ENCODE measurements around the gene ATP9A.

ATP9A gene

GRCh38 chr20:51680067-51680749, 88.0 kb downstream of the ATP9A start:
- Histone ChIP-seq H3K79me2 (no peaks in the 10 kb centered on the region), H3K4me1 (no peaks in the 10 kb centered on the region), H3K9me3 (ENCODE audit: control insufficient read depth, low read length) (no peaks in the 10 kb centered on the region), H3K4me3 (ENCODE audit: low read depth, low read length) (no peak overlapping the region), H3K36me3 (ENCODE audit: control insufficient read depth, insufficient read depth, low read length) (no peaks in the 10 kb centered on the region), H2AFZ (no peak overlapping the region), H3K27ac (no peak overlapping the region), H3K4me2 (ENCODE audit: low read length) (no peak overlapping the region), H3K9ac (no peak overlapping the region), H3K27me3 (ENCODE audit: control insufficient read depth, insufficient read depth, low read length) (no peaks in the 10 kb centered on the region)
- TF ChIP-seq CTCF (IDR thresholded peaks at IDR 0.05), result no peak

- H3K4me3 ChIP-seq (ENCODE audit: low read depth, low read length), result no peak overlapping the region
- no peak overlapping the region for H3K4me2 ChIP-seq (ENCODE audit: low read length)
- no peak overlapping the region for H2AFZ ChIP-seq
- no peak overlapping the region for H3K9ac ChIP-seq
- H3K9me3 ChIP-seq (ENCODE audit: control insufficient read depth, low read length), result no peaks in the 10 kb centered on the region
- no peak for TF ChIP-seq CTCF (IDR thresholded peaks at IDR 0.05)
- H3K4me1 ChIP-seq, result no peaks in the 10 kb centered on the region
- no peaks in the 10 kb centered on the region for H3K27me3 ChIP-seq (ENCODE audit: control insufficient read depth, insufficient read depth, low read length)
- no peaks in the 10 kb centered on the region for H3K79me2 ChIP-seq
- H3K36me3 ChIP-seq (ENCODE audit: control insufficient read depth, insufficient read depth, low read length), result no peaks in the 10 kb centered on the region
- no peak overlapping the region for H3K27ac ChIP-seq
These were observed 88.8 kb downstream of the ATP9A start for GRCh38 chr20:51679254-51679921.

GRCh38 chr20:51678026-51678697, 90.0 kb downstream of the ATP9A start:
- no peak overlapping the region for H3K27ac ChIP-seq
- no peak for TF ChIP-seq CTCF (IDR thresholded peaks at IDR 0.05)
- H3K9ac ChIP-seq, result no peak overlapping the region

GRCh38 chr20:51668947-51669346, 99.2 kb downstream of the ATP9A start:
- TF ChIP-seq CTCF (IDR thresholded peaks at IDR 0.05), result no peak
- Histone ChIP-seq H3K79me2 (peaks cover 2% of the 10 kb centered on the region), H3K4me1 (no peaks in the 10 kb centered on the region), H3K4me3 (ENCODE audit: low read depth, low read length) (no peak overlapping the region), H3K36me3 (ENCODE audit: control insufficient read depth, insufficient read depth, low read length) (no peaks in the 10 kb centered on the region), H2AFZ (no peak overlapping the region), H3K27me3 (ENCODE audit: control insufficient read depth, insufficient read depth, low read length) (no peaks in the 10 kb centered on the region), H3K9me3 (ENCODE audit: control insufficient read depth, low read length) (no peaks in the 10 kb centered on the region), H3K27ac (no peak overlapping the region), H3K4me2 (ENCODE audit: low read length) (no peak overlapping the region), H3K9ac (no peak overlapping the region)

More at GRCh38 chr20:51678026-51678697, 90.0 kb downstream of the ATP9A start:
- Histone ChIP-seq H3K4me2 (ENCODE audit: low read length) (no peak overlapping the region), H3K9me3 (ENCODE audit: control insufficient read depth, low read length) (no peaks in the 10 kb centered on the region), H3K4me1 (no peaks in the 10 kb centered on the region), H3K27me3 (ENCODE audit: control insufficient read depth, insufficient read depth, low read length) (no peaks in the 10 kb centered on the region), H3K36me3 (ENCODE audit: control insufficient read depth, insufficient read depth, low read length) (no peaks in the 10 kb centered on the region), H3K79me2 (peaks cover 2% of the 10 kb centered on the region), H2AFZ (no peak overlapping the region), H3K4me3 (ENCODE audit: low read depth, low read length) (no peak overlapping the region)

Measured in parathyroid adenoma (tissue), 2 donors.